ENCODE data around the gene CYP46A1.
"Not testable (repeated sequence)": the region's sequence is repeated elsewhere in the genome, so short reads cannot be mapped to it uniquely, and the experiment has no call there.

Gene CYP46A1

DNA sequence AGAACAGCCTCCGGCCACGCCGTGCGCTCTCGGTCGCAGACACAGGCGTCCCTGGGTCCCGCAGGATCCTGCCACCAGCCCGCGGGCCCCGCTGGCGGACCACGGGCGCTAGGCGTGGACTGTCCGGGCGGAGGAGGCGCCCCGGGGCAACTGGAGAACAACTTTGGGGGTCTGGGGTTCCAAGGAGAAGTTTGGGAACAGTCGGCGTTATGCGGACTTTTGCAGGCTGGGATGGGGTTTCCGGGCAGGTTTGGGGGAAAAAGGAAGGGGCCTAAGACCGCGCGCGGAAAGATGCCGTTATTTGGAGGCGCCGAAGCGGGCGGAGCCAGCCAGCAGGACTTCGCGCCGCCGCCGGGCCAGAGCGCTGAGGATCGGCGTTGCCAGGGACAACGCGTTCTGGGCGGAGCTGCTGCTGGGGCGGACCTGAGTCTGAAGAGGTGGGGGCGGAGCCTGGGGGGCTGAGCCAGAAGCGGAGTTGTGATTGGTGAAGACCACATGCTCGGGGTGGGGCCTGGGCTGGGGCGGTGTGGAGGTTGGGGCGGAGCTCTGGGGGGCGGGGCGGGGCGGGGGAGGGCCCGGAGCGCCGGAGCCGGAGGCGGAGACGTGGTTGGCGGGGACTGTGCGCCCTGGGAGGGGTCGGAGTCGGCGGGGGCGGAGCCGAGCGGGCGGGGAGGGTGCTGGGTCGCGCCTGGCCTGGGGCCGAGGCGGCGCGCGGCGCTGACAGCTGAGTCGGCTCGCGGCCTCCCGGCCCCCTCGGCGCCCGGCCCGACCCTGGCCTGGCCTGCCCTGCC lies at the start of gene CYP46A1:
Gene CYP46A1 (plus strand): TSS at position 680 of the 791 bp plus-strand sequence. CDS start 120 bp downstream, outside the sequence.
- peak; percentile 99 to 100 for DNase-seq (ENCODE audit: extremely low read depth in 1 of 2, low read depth in 1 of 2)

DNA sequence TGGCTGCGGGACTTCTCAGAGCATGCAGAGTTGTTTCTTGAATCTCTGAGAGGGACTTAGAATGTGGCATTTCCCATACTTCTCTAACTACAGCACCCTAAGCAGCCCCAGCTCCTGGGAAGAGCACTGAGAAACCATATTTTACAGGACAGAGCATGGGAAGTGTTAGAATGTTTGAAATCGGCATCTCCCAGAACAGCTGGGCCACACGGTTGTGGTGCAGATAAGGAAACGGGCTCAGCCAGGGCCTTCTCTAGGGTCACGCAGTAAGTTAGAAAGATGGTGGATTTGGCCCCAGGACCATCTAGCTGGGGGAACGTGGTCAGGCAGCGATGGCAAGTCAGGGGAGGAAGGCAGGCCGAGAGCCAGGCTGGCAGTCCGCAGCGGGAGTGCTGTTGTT lies 49.7 kb upstream of the CYP46A1 start:
- no peak for DNase-seq (ENCODE audit: extremely low read depth in 1 of 2, low read depth in 1 of 2)

DNA sequence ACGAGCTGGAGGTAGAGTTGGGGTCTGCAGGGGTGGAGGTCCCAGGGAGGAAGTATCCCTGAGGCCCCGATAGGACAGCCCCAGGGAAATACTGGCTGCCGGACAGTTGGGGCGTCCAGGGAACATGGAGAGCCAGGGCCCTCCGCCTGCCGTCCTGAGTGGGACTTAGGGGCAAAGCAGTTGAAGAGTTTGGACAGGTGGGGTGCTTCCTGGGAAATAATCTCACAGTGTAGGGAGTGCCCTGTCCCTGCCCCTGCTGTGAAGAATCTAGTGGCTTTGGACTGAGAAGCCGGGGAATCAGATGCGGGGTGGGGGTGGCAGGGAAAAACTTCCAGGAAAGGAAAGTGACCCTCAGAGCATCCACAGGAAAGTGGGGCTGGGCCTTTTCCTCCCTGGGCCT lies 49.0 kb upstream of the CYP46A1 start:
- DNase-seq (ENCODE audit: extremely low read depth in 1 of 2, low read depth in 1 of 2) = no peak

DNA sequence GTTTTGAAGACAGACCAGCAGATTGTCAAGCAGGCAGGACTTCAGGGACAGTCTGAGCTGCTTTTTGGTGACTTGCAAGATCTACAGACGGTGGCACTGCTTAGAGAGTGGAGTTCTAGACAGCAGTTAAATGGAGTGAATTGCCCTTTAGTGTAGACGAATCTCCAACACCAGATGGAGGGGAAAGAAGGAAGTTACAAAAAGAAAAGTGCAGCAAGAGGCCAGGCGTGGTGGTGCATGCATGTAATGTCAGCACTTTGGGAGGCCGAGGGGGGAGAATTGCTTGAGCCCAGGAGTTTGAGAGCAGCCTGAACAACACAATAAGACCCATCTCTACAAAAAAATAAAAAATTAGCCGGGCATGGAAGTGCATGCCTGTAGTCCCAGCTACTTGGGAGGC lies 47.6 kb upstream of the CYP46A1 start:
- DNase-seq (ENCODE audit: extremely low read depth in 1 of 2, low read depth in 1 of 2) = no peak

DNA sequence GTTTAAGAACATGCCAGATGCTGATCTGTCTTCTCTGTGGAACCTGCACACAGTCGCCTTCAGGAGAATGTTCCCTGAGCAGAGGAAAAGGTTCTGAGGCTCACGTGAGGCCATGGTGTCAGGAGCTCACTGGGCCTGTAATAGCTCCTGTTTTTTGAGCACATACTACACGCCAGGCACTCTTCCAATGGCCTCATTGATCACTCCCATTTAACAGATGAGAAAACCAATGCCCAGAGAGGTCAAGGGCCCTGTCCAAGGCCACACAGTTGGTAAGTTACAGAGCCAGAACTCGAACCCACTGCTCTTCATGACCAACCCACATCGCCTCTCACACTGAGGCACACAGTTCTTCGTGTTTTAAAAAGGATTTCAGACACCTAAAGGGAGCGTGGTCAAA lies 46.5 kb upstream of the CYP46A1 start:
- DNase-seq (ENCODE audit: extremely low read depth in 1 of 2, low read depth in 1 of 2) = no peak

DNA sequence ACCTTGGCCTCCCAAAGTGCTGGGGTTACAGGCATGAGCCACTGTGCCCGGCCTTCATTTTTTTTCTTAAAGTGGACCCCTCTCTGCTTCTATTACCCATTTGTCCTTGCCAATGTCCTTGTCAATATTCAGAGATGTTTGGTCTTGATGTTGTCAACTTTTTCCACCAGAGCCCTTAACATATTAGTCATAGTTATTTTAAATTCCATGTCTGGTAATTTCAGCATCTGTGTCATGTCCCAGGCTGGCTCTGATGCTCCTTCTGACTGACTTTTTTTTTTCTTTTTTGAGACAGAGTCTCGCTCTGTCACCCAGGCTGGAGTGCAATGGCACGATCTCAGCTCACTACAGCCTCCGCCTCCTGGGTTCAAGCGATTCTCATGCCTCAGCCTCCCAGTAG lies 41.3 kb upstream of the CYP46A1 start:
- not testable (repeated sequence) for DNase-seq (ENCODE audit: extremely low read depth in 1 of 2, low read depth in 1 of 2)

DNA sequence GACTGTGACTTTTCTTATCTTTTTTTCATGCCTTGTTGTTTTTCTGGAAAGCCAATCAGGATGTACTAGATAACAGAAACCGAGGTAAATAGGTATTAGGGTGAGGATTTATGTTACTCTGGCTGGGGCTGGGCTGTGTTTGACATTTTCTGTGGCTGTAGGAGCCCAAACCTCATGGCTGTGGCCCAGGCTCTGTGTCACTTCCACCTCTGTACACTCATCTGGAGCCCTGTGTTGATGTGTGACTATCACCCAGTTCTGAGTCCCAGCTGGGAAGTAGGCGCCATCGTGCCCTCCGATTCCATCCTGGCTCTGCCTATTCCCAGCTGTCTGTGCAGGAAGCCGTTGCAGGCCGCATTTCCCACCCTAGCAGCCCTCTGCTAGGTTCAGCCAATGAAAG lies 40.8 kb upstream of the CYP46A1 start:
- DNase-seq (ENCODE audit: extremely low read depth in 1 of 2, low read depth in 1 of 2) = no peak

DNA sequence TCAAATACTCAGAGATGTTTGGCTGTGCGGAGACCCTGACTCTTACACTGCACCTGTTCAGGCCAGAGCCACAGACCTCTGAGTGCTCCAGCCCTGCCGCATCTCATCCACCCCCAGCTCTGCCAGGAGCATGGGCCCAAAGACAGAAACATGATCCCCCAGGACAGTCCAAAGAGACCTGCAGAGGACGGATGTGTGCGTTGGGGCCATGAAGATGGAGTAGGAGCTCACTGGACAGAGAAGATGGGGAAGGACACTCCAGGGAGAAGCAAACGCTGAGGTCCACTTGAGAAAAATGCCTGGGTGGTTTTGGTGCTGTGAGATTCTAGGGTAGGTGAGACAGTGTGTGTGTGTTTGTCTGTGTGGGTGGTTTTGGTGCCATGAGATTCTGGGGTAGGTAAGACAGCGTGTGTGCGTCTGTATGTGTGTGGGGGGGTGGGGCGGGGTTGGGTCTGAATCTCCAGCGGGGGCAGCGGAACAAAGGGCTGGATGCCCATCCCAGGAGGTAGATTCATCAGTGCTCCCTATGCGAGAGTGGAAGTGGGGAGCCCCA lies 40.0 kb upstream of the CYP46A1 start:
- DNase-seq (ENCODE audit: extremely low read depth in 1 of 2, low read depth in 1 of 2) = no peak

DNA sequence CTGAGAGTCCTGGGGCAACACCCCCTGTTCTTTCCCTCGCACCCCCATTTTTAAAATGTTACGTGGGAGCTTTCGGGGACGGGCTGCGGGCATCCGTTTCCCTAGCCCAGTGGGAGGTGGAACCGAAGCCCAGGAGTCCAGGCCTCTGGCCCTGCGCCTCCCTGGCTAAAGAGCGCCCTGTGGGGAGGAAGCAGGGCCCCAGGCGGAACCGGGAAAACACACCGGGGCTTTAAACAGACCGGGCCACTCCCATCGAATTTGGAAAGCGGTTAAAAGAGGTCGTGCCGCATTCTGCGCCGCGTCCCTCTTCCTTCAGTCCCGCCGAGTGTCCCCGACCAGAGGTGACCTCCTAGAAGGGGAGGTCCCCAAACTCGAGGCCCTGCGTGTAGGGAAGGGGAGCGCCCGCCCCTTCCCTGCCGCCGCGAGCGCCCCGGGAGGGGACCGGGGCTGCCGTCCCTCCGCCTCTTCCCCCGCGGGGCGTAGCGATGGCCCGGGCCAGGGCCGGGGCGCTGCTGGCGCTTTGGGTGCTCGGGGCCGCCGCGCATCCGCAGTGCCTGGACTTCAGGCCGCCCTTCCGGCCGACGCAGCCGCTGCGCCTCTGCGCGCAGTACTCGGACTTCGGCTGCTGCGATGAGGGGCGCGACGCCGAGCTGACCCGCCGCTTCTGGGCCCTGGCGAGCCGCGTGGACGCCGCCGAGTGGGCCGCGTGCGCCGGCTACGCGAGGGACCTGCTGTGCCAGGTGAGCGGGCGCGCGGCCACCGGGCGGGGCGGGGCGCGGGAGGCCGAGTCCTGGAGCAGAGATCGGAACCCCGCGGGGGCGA lies 39.2 kb upstream of the CYP46A1 start, which contains the start of gene HHIPL1:
Gene HHIPL1 (plus strand): TSS at position 407 of the 822 bp plus-strand sequence. CDS start 79 bp downstream, at position 486.
- no peak for DNase-seq (ENCODE audit: extremely low read depth in 1 of 2, low read depth in 1 of 2)

DNA sequence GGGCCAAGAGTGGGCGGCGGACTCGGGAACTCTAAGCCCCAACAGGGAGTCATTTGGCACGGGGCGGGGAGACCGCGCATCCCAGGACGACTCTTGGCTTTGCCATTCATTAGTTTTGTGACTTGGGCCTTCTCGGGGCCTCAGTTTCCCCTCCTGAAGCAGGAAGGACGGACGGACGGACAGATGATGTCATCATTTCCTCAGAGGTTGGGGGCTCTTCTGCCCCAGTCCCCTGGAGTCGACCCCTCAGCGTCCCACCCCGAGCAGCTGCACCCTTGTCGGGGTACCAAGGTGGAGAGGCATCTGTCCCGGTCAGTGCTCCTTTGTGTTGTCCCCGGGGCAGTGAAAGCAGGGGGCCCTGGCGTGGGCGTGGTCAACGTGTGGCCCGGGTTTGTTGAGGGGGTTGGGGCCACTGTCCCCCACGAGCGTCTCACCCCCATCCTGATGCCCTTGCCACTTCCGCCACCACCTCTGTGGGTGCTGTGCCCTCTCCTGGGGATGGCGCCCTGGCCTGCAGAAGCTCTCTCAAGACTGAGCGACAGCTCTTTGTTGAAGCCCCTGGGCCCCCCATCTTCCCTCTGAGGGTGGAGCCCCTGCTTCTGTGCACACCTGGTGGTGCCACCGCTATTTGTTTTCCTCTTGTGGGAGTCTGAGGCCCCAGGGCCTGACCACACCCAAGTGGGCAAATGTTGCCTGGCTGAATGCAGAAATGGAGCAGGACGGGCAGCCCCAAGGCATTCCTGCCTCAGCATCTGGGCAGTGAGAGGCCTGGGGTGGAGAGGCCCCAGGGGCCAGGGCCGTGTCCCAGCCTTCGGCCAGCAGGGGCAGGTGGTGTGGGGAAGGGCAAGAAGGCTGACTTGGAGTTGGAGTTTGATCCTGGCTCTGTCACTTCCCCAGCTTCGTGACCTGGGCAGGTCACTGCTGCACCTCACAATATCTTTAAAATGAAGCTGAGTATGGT lies 38.3 kb upstream of the CYP46A1 start:
- DNase-seq (ENCODE audit: extremely low read depth in 1 of 2, low read depth in 1 of 2) = no peak

DNA sequence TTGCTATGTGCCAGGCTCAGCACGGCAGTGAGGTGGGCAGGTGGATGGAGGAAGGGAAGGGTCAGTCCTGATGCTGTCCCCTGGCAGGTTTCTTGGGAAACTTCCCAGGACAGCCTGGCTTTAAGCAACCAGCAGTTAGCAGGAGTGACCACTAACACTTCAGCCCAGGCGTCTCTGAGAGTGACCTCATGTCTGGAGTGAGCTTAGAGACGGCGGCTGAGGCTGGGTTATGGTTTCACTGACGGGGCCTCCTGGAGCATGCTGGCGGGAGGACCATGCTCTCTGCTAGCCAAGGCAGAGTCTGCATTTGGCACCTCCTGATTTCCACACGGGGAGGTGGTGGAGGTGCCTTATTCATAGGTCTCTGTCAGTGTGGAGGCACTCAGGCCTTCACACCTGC lies 36.7 kb upstream of the CYP46A1 start:
- no peak for DNase-seq (ENCODE audit: extremely low read depth in 1 of 2, low read depth in 1 of 2)

DNA sequence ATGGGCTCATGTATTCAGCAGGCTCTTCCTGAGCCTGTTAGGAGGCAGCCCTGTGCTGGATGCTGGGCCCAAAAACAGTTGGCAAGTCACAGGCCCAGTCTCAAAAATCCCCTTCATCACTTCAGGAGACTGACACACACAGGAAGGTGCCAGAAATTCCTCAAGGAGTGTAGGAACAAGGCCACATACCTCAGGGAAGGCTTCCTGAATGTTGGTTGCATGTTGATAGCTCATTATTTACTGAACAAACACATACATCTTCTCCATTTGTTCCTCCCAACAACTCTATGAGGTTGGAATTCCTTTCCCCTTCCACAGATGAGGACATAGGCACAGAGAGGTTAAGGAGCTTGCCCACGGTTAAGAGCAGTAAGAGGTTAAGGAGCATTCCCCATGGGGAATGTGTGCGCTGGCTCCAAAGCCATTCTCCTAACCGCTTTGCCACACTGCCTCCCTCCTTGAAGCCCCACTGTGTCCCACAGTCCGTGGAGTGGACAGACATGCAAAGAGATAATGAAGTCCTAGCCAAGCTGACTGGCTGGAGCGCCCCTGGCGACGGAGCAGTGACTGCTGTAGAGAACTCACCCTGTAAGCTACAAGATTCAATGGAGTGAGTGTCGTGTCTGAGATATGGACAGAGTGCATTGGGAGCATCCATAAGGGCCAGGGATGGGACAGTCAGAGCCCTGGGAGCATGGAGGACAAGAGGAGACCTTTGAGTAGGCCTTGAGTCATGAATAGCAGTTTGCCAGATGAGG lies 35.9 kb upstream of the CYP46A1 start:
- DNase-seq (ENCODE audit: extremely low read depth in 1 of 2, low read depth in 1 of 2) = no peak

DNA sequence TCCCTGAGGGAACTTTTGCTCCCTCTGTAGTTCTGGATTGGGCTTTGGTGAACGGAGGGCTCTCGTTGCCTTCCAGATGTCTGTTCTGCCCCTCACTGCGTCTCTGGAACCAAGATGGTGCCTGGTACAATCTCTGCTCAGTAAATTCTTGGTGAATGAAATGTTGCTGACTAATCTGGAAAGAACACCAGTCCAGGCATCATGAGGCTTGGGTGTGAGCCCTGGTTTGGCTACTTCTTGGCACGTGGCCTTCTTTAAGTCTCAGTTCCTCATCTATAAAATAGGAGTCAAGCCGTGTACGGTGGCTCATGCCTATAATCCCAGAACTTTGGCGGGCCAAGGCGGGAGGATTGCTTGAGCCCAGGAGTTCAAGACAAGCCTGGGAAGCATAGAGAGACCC lies 34.9 kb upstream of the CYP46A1 start:
- no peak for DNase-seq (ENCODE audit: extremely low read depth in 1 of 2, low read depth in 1 of 2)

DNA sequence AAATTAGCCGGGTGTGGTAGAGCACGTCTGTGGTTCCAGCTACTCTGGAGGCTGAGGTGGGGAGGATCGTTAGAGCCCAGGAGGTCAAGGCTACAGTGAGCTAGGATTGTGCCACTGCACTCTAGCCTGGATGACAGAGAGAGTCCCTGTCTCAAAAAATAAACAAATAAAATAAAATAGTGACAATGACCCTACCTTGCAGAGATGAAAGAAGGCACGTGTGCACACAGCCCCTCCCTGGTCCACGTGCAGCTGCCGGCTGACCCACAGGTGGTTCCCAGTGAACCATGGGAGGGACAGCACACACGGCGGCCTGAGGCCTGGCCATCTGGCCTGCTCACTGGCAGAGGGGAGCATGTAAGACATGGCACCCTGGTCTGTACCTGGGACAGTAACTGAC lies 34.5 kb upstream of the CYP46A1 start:
- no peak for DNase-seq (ENCODE audit: extremely low read depth in 1 of 2, low read depth in 1 of 2)

DNA sequence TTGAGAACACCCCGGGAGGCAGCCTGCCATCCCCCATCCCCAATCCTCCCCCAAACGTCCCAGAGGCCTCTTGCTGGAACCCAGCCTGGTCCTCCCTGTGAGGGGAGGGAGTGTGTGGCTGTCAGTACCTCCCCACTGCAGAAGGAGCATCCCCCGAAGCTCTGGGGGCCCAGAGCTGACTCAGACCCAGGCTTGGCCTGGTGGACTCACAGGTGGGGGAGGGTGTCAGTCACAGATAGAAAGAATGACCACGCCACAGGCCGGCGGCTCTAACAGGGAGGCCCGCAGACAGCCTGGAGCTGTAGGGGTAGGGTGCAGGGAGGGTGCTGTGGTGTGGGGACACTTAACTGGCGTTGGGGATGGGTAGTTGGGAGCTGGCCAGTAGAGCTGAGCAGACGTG lies 33.9 kb upstream of the CYP46A1 start:
- no peak for DNase-seq (ENCODE audit: extremely low read depth in 1 of 2, low read depth in 1 of 2)

DNA sequence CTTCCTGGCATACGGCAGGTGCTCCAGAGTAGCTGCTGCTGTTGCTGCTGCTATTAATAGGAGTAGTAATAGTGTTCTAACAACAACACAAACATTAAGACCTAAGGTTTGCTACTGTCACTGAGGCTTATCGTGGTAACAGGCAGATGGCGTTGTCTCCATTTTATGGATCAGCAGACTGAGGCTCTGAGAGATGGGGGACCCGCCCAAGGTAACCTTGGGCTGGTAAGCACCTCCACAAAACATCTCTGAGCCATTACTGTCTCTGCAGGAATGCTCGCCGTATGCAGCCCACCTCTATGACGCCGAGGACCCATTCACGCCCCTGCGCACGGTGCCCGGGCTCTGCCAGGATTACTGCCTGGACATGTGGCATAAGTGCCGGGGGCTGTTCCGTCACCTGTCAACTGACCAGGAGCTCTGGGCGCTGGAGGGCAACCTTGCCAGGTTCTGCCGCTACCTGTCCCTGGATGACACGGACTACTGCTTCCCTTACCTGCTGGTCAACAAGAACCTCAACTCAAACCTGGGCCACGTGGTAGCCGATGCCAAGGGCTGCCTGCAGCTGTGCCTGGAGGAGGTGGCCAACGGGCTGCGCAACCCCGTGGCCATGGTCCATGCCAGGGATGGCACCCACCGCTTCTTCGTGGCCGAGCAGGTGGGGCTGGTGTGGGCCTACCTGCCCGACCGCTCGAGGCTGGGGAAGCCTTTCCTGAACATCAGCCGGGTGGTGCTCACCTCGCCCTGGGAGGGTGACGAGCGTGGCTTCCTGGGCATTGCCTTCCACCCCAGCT lies 31.9 kb upstream of the CYP46A1 start:
- no peak for DNase-seq (ENCODE audit: extremely low read depth in 1 of 2, low read depth in 1 of 2)

DNA sequence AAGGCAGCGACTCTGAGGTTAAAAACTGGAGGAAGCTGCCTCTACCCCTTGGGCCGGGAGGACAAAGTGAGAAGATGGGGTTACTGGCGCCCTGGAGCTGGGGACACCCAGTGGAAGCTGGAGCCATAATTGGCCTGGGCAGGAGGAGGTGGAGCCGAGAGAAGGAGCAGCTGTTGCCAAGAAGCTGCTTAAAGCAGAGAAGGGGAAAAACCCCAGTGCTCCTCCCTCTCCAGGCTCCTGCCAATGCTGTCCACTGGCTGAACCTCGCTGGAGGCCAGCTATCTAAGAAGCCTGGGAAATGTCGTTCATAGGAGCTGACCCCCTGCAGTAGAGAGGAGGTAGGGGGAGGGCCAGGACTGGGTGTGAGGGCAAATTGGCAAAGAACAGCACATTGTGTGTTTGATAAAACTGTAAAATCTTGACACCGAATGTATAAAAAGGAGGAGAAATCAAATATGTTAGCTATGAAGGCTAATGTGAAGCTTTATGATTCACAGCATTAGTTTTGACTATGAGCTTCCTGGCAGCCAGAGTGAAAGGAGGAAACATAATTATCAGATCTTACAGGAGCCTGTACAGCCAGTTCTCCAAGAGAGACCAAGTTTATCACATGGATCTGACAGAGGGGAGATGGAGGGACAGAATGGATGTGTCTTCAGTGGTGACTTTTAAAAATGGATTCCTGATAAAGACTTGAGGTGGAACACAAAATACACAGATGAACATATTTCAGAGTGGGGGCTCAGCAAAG lies 29.7 kb upstream of the CYP46A1 start:
- no peak for DNase-seq (ENCODE audit: extremely low read depth in 1 of 2, low read depth in 1 of 2)

DNA sequence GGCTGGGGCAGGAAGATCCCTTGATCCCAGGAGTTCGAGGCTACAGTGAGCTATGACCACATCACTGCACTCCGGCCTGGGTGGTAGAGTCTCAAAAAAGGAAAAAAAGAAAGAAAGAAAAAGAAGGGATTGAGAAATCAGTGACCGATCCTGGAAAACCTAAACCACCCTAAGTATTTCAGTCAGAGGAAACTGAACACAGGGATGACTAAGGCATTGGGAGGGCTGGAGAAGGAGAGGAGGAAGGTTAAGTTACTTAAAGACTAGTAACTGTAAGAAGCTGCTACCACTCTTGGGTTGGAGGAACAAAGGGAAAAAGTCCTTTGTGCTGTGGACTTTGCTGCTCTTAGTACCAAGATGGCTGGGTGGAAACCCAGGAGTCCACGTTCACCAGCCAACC lies 28.6 kb upstream of the CYP46A1 start:
- no peak for DNase-seq (ENCODE audit: extremely low read depth in 1 of 2, low read depth in 1 of 2)

All from activated CD8-positive, alpha-beta memory T cell treated with anti-CD3 and anti-CD28 coated beads for 1 hour (primary cell).